ENCODE results near the gene DOHH.

- TF ChIP-seq, protein P1, sequence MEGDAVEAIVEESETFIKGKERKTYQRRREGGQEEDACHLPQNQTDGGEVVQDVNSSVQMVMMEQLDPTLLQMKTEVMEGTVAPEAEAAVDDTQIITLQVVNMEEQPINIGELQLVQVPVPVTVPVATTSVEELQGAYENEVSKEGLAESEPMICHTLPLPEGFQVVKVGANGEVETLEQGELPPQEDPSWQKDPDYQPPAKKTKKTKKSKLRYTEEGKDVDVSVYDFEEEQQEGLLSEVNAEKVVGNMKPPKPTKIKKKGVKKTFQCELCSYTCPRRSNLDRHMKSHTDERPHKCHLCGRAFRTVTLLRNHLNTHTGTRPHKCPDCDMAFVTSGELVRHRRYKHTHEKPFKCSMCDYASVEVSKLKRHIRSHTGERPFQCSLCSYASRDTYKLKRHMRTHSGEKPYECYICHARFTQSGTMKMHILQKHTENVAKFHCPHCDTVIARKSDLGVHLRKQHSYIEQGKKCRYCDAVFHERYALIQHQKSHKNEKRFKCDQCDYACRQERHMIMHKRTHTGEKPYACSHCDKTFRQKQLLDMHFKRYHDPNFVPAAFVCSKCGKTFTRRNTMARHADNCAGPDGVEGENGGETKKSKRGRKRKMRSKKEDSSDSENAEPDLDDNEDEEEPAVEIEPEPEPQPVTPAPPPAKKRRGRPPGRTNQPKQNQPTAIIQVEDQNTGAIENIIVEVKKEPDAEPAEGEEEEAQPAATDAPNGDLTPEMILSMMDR (IDR thresholded peaks at IDR 0.05; ENCODE audit: low read depth, low read length, missing input control) = no peak
- no peak for TF ChIP-seq RAD21 (IDR thresholded peaks at IDR 0.05)
- TF ChIP-seq SP1 (IDR thresholded peaks at IDR 0.05) = no peak
- TF ChIP-seq MAX (IDR thresholded peaks at IDR 0.05) = no peak
- TF ChIP-seq, protein P2, sequence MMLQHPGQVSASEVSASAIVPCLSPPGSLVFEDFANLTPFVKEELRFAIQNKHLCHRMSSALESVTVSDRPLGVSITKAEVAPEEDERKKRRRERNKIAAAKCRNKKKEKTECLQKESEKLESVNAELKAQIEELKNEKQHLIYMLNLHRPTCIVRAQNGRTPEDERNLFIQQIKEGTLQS (IDR thresholded peaks at IDR 0.05) = no peak
These were observed 47.4 kb upstream of the DOHH start for GRCh38 chr19:3547767-3548282.

Measured in liver (tissue), 3 donors.